Activated T-cell treated with anti-CD3 and anti-CD28 coated beads for 1 hour (primary cell): ENCODE measurements around the gene LRP1B.

Experiments used
- DNase-seq: peaks from one replicate; pipeline ENCODE4 v3.0.0-alpha.2; 2020; ENCODE audit warnings: low read depth

LRP1B gene

GRCh38 chr2:142041996-142042395 lies 88.8 kb downstream of the LRP1B start:
- no peak for DNase-seq

- DNase-seq = no peak
These were observed 89.7 kb downstream of the LRP1B start for GRCh38 chr2:142041105-142041504.

- DNase-seq = no peak
These were observed 90.3 kb downstream of the LRP1B start for GRCh38 chr2:142040556-142040955.

- DNase-seq = no peak
These were observed 92.0 kb downstream of the LRP1B start for GRCh38 chr2:142038826-142039225.

GRCh38 chr2:142037744-142038143 lies 93.1 kb downstream of the LRP1B start:
- DNase-seq = no peak

- no peak for DNase-seq
These were observed 93.8 kb downstream of the LRP1B start for GRCh38 chr2:142037066-142037465.

- no peak for DNase-seq
These were observed 97.4 kb downstream of the LRP1B start for GRCh38 chr2:142033393-142033792.

- DNase-seq = no peak
These were observed 99.2 kb downstream of the LRP1B start for GRCh38 chr2:142031656-142032055.

- no peak for DNase-seq
These were observed 100.1 kb downstream of the LRP1B start for GRCh38 chr2:142030735-142031134.

- no peak for DNase-seq
These were observed 100.8 kb downstream of the LRP1B start for GRCh38 chr2:142029974-142030373.

GRCh38 chr2:142025394-142025793 lies 105.4 kb downstream of the LRP1B start:
- DNase-seq = no peak

GRCh38 chr2:142020368-142020767 lies 110.4 kb downstream of the LRP1B start:
- DNase-seq = no peak

- no peak for DNase-seq
These were observed 116.3 kb downstream of the LRP1B start for GRCh38 chr2:142014536-142014935.

GRCh38 chr2:142012797-142013196 lies 118.0 kb downstream of the LRP1B start:
- no peak for DNase-seq

- no peak for DNase-seq
These were observed 120.1 kb downstream of the LRP1B start for GRCh38 chr2:142010477-142011270.

GRCh38 chr2:142008135-142008744 lies 122.6 kb downstream of the LRP1B start:
- DNase-seq = no peak

- no peak for DNase-seq
These were observed 136.8 kb downstream of the LRP1B start for GRCh38 chr2:141994066-141994465.

- no peak for DNase-seq
These were observed 138.1 kb downstream of the LRP1B start for GRCh38 chr2:141992695-141993094.

- no peak for DNase-seq
These were observed 162.4 kb downstream of the LRP1B start for GRCh38 chr2:141968433-141968832.

- DNase-seq = no peak
These were observed 162.8 kb downstream of the LRP1B start for GRCh38 chr2:141967980-141968379.

- no peak for DNase-seq
These were observed 163.3 kb downstream of the LRP1B start for GRCh38 chr2:141967503-141967902.

GRCh38 chr2:141959941-141960340 lies 170.9 kb downstream of the LRP1B start:
- DNase-seq = no peak

GRCh38 chr2:141959016-141959415 lies 171.8 kb downstream of the LRP1B start:
- no peak for DNase-seq
